Pericardium fibroblast (primary cell): Measurements from ENCODE around the gene FOXP4. TPM values are rescaled to one million over a fixed set of nuclear protein-coding genes. Genes with fewer than 3 reads are reported as not detected.

Experiments used
- total RNA-seq: library from RNA; depleted of rRNA; stranded (reverse); fragments of >200 nt; gene quantifications from 2 replicates; pipeline ENCODE4 v1.2.3, GENCODE V29; 2015

The FOXP4 gene, protein sequence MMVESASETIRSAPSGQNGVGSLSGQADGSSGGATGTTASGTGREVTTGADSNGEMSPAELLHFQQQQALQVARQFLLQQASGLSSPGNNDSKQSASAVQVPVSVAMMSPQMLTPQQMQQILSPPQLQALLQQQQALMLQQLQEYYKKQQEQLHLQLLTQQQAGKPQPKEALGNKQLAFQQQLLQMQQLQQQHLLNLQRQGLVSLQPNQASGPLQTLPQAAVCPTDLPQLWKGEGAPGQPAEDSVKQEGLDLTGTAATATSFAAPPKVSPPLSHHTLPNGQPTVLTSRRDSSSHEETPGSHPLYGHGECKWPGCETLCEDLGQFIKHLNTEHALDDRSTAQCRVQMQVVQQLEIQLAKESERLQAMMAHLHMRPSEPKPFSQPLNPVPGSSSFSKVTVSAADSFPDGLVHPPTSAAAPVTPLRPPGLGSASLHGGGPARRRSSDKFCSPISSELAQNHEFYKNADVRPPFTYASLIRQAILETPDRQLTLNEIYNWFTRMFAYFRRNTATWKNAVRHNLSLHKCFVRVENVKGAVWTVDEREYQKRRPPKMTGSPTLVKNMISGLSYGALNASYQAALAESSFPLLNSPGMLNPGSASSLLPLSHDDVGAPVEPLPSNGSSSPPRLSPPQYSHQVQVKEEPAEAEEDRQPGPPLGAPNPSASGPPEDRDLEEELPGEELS
- 2.6 and 5.5 TPM in 2 replicates for total RNA-seq

DNA sequence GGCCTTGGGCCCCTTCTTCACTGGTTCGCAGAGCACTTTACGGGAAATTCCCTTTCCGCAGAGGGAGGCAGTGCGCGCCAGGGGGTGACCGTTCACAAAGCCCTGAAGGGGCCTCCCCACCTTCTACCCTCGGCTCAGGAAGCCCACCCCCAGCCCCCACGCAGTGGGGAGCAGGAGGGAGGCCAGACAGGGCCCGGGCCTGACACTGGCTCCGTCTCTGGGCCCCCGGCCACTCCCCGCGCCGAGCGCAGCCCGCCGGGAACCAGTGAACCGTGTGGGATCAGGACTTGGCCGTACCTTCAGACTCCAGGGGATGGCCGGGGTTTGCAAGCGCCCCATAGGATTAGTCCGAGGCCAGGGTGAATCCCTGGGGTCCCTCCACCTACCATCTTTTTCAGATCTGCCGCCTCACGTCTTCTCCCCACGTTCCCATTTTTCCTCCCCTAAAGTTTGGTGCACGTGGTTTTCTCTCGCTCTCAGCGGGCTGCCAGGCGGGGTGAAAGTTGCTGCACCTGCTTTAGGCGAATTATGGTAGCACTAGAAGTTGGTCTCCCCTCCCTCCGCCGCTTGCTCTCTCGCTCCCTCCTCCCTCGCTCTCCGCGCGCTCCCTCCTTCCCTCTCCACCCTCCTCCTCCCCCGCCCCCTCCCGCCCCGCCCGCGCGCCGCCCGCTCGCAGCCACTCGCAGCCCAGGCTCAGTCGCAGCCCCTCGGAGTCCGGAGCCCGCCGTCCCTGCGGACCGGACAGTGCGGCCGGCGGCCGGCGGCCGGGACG is at the start of gene FOXP4:
Gene FOXP4 (plus strand): TSS at position 679 of the 772 bp plus-strand sequence. CDS start 19,380 bp downstream, outside the sequence.

DNA sequence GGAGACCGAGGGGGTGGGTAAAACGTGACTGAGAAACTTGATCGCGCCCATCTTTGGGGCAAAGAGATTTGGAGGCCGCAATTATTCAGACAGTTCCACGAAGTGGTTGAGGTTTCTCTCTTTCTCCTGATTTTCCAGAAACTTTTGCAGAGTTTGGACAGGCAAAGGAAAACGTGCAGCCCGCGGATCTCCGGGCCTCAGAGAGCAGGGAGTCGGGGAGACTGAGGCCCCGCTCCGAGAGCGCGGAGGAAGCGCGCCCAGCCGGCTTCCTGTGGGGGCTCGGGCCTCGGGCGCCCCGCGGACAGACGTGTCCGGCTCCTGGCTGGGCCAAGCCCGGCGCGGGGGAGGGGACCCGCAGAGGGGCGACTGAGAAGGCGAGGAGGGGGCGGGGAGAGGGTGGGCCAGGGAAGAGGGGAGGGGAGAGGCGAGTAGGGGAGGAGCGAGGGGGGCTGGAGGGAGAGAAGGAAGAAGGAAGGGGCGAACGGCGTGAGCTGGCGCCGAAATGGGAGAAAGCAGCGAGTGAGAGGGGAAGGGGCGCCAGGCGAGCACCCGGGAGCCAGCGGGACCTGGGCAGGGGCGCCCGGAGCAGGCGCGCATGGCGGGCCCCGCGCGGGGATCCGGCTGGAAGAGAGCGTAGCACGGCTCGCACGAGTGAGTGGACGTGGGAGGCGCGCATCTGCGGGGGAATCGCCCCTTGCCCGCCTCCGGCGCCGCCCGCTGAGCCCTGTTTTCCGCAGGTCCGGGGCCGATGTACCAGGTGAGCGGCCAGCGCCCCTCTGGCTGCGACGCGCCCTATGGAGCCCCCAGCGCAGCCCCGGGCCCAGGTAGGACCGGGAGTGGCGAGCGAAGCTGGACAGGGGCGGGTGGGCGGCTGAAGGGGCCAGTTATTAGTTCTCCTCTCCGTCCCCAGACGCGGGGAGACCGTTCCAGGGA is 92.1 kb downstream of the FOXP4 start, which contains the start of gene MDFI:
Gene MDFI (plus strand): TSS at position 467 of the 933 bp plus-strand sequence. CDS start 282 bp downstream, at position 749.

Other genes with a start within 250 kb of the FOXP4 start
- not detected in 2 replicates for gene NCR2, start 210.8 kb upstream of the FOXP4 start, total RNA-seq
- 15.1 and 30.8 TPM in 2 replicates for gene MDFI, start 92.1 kb downstream of the FOXP4 start, total RNA-seq
- 2.6 and 4.2 TPM in 2 replicates for gene TFEB, start 189.2 kb downstream of the FOXP4 start, total RNA-seq
- gene PGC, start 201.0 kb downstream of the FOXP4 start, total RNA-seq, result not detected in 2 replicates
- gene FRS3, start 233.5 kb downstream of the FOXP4 start, total RNA-seq, result 0.68 and 3.0 TPM in 2 replicates
- gene PRICKLE4, start 234.4 kb downstream of the FOXP4 start, total RNA-seq, result 0.43 and 0.82 TPM in 2 replicates
- gene TOMM6, start 241.3 kb downstream of the FOXP4 start, total RNA-seq, result 126 and 144 TPM in 2 replicates